ENCODE measurements around the gene PARG.
"Not testable (repeated sequence)": the region's sequence is repeated elsewhere in the genome, so short reads cannot be mapped to it uniquely, and the experiment has no call there.

PARG gene

GRCh38 chr10:49941447-49942338, at the start of gene PARG, which contains the start of gene TIMM23B:
PARG (minus strand) TSS chr10:49942027; CDS start chr10:49941725, 302 bp downstream.
TIMM23B (plus strand) TSS chr10:49942053; CDS start chr10:49942195, 142 bp downstream.
- DNase-seq: peak; percentile 49

DNA sequence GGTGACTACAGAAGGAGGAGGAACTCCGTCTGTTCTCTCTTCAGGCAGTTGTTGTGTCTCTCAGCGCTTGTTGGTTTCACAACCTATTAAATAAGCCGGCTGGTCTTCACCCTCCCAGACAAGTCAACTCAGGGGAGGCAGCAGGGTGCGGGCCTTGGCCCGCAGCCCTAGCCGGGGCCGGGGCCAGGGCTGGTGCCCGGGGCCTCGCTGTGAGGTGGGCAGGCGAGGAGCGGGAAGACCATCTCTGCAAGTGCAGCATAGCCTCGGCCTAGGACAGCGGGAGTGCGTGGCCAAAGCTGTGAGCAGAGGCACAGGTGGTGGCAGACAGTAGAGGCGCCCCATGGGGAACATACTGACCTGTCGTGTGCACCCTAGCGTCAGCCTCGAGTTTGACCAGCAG, 46.5 kb upstream of the PARG start, which contains the start of gene AGAP6:
Gene AGAP6, plus strand, starts transcription at position 31 of the 400 bp plus-strand sequence. Its CDS starts 310 bp downstream, at position 341.
- not testable (repeated sequence) for DNase-seq

DNA sequence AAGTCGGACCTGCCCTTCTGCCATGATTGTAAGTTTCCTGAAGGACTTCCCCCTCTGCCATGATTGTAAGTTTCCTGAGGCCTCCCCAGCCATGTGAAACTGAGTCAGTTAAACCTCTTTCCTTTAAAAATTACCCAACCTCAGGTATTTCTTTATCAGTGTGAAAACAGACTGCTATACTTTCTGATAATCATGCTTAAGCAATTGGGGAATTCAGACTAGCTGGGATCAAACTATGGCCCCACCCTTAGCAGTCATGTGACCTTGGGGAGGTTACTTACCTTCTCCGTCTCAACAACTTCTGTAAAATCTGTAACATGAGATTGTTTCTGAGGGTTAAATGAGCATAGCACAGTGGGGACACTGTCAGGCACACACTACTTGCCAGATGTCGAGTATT, 45.4 kb upstream of the PARG start:
- not testable (repeated sequence) for DNase-seq

- DNase-seq: not testable (repeated sequence)
Measured at GRCh38 chr10:49977756-49978155, 35.9 kb upstream of the PARG start.

DNA sequence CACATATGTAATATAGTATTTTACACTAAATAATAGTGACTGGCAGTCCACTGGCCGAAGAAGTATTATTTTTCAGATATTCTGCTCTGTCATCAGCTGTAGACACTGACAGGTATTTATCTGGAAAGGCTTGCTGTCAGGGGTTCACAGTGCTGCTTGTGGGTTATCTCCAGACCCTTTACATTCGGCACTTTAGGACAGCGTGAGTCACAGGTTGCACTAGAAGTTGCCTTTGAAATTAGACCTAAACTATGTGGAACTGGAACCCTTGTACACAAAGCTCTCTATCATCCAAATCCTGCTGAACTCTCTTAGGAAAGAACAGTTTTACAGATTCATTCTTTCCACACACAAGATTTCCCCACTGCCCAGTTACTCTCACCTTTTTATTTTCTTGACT, 30.3 kb upstream of the PARG start:
- not testable (repeated sequence) for DNase-seq

DNA sequence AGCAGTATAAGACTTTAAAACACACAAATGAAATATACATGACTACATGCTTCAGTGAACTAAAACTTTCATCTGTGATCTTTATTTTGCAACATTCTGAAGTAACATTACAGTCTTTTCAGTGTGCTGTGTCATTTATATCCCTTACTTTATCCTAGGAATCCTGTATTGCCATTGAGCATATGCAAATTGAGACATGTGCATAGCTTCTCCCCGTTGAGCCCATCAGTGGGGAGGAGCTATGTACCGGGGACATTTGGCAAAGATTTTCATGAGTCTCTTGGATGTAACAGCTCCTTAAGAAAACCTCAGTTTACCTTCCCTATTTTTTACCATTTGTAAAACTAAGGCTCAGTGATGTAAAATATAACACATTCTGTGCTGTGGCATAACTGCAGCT, 29.6 kb upstream of the PARG start:
- not testable (repeated sequence) for DNase-seq

- DNase-seq: not testable (repeated sequence)
Measured at GRCh38 chr10:49970331-49970857, 28.6 kb upstream of the PARG start.

DNA sequence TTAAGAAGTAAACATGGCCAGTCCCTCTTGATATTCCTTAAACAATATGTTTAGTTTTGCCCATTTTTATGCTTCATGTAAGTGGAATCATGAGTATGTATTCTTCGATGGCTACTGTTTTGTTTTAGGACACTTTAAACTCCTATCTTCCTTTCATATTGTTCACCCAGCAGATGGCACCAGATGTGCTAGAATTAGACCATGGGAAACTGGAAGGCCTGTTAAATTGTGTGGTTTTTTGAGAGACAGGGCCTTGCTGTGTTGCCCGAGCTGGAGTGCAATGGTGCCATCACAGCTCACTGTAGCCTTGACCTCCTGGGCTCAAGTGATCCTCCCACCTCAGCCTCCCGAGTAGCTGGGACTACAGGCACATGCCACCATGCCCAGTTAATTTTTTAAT, 11.3 kb upstream of the PARG start:
- DNase-seq: not testable (repeated sequence)

DNA sequence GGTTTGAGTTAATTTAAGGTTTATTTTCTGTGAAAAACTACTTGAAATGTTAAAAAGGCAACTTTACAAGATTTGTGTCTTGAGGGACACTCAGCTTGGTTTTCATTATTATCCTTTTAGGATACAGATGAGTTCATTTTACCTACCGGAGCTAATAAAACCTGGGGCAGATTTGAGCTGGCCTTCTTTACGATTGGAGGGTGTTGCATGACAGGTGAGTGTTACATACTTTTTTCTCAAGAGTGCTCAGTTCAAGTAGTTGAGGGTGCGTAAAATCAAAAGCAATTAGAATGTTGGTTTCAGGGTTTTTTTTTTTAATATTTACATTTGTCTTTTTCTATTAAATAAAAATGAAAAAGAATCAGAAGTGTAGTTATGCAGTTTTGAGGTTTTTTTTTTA, 10.2 kb upstream of the PARG start:
- not testable (repeated sequence) for DNase-seq

GRCh38 chr10:49948737-49949136, 6.9 kb upstream of the PARG start:
- DNase-seq: not testable (repeated sequence)

GRCh38 chr10:49948142-49948541, 6.3 kb upstream of the PARG start:
- DNase-seq: not testable (repeated sequence)

- DNase-seq: not testable (repeated sequence)
Measured at GRCh38 chr10:49943607-49944006, 1.8 kb upstream of the PARG start.

GRCh38 chr10:49942339-49942705, 495 bp upstream of the PARG start:
- peak; percentile 17 for DNase-seq

GRCh38 chr10:49931959-49932728, 9.7 kb downstream of the PARG start:
- DNase-seq: not testable (repeated sequence)

DNA sequence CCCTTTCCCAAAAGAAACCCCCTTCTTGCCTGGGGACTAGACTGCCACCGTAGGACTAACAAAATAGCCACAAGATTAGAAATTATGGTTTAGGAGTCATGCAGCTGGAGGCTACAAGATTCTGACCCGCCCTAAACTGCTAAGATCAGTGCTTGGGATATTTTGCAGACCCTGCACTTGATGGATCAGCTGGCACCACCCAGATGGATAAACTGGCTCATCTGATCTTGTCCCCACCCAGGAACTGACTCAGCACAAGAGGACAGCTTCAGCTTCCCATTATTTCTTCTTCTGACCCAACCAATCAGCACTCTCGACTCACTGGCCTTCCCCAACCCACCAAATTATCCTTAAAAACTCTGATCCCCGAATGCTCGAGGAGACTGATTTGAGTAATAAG, 10.6 kb downstream of the PARG start:
- not testable (repeated sequence) for DNase-seq

GRCh38 chr10:49923572-49923971, 18.3 kb downstream of the PARG start:
- not testable (repeated sequence) for DNase-seq

- DNase-seq: not testable (repeated sequence)
Measured at GRCh38 chr10:49922041-49922440, 19.8 kb downstream of the PARG start.

DNA sequence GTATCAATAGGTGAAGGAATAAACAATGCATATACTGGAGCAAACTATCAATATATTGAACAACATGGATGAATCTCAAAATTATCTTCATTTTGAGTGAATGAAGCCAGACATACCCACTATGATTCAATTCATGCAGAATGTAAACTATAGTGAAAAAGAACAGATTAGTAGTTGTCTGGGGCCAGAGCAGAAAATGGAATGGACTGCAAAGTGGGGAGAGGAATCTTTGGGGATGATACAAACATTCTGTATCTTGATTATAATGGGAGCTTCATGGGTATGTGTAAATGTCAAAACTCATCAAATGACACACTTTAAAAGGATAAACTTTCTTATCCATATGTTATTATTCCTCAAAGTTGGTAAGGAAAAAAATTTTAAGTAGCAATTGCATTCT, 23.9 kb downstream of the PARG start:
- not testable (repeated sequence) for DNase-seq

DNA sequence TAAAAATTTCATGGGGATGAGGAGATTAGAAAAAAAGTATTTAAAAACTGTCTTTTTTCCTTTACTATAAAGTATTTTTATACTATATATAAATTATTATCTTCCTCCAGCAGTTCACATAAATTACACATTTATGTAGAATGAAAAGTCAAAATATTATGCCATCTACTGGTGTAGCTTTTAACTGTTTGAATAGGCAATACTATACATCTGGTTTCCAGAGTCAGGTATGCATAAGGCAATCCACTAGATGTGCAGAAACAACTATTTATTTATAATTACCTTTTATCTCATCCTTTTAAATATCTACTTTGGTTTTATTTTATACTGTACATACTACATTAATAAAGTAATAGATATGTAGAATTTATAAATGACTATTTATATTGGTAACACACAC, 25.4 kb downstream of the PARG start:
- not testable (repeated sequence) for DNase-seq

GRCh38 chr10:49910295-49910694, 31.5 kb downstream of the PARG start:
- DNase-seq: not testable (repeated sequence)

DNA sequence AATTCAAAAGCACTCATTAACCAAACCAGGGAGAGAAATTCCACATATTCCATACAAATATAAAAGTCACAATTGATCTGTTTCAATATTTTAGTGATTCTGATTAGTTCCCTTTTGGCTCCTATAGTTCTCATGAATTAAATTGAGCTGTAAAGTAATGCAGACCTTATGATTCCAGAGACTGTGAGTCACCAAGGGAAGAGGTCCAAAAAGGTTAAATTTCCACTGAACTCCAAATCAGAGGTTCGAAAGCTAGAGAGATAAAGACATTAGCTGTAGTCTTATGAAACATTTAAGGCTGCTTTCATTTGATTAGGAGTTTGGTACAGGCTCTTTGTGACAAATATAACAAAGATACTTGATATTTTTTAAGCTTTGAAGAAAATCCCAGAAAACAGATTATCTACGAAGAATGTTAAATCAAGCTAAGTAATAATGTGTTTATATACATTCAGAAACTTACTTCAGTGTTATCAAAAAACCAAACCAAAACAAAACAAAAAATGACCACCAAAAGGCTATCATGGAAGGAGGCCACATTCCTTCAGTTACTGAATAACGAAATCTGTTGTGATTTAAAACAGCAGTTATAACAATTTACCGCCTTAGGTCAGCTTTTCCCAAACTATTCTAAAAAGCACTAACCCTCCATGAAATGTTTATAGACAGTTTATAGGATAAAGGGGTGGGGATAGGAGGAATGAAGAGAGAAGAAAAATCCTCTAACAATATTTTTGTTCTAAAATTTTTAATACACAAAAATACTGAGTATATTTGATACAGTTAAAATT, 33.3 kb downstream of the PARG start:
- not testable (repeated sequence) for DNase-seq

DNA sequence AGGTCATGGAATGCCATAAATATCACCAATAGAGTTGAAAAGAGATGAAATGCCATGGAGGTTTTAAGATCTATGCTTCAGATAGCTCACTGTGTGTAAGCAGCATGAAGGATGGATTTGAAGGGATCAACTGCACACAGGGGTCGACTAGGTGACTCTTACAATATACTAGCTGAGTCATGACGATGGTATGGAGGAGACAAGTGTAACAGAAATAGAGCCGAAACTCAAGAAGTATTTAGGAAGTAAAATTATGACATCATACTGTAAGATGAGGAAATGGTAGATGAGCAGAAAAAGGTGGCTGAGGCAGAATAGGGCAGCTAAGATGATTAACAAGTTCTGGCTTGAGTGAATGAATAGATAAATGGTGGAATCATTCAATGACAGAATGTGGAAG, 38.0 kb downstream of the PARG start:
- DNase-seq: not testable (repeated sequence)
